Measurements from ENCODE around the gene DNM3.
"Not testable (repeated sequence)": the region's sequence is repeated elsewhere in the genome, so short reads cannot be mapped to it uniquely, and the experiment has no call there.

Gene DNM3

GRCh38 chr1:172069534-172069933, 228.2 kb downstream of the DNM3 start:
- TF ChIP-seq, protein P1, sequence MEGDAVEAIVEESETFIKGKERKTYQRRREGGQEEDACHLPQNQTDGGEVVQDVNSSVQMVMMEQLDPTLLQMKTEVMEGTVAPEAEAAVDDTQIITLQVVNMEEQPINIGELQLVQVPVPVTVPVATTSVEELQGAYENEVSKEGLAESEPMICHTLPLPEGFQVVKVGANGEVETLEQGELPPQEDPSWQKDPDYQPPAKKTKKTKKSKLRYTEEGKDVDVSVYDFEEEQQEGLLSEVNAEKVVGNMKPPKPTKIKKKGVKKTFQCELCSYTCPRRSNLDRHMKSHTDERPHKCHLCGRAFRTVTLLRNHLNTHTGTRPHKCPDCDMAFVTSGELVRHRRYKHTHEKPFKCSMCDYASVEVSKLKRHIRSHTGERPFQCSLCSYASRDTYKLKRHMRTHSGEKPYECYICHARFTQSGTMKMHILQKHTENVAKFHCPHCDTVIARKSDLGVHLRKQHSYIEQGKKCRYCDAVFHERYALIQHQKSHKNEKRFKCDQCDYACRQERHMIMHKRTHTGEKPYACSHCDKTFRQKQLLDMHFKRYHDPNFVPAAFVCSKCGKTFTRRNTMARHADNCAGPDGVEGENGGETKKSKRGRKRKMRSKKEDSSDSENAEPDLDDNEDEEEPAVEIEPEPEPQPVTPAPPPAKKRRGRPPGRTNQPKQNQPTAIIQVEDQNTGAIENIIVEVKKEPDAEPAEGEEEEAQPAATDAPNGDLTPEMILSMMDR (IDR thresholded peaks at IDR 0.05; ENCODE audit: insufficient read depth, low read length, poor library complexity, severe bottlenecking) = no peak
- no peak for DNase-seq (ENCODE audit: extremely low read depth, insufficient read length)
- no peaks in the 10 kb centered on the region for H3K36me3 ChIP-seq (ENCODE audit: control insufficient read depth, insufficient read depth, low read length)
- no peak overlapping the region for H3K4me3 ChIP-seq (replicated peaks; ENCODE audit: low read depth, low read length)
- H3K27me3 ChIP-seq (replicated peaks; ENCODE audit: control insufficient read depth, insufficient read depth, low read length) = no peaks in the 10 kb centered on the region

GRCh38 chr1:172070055-172070454, 228.8 kb downstream of the DNM3 start:
- H3K27me3 ChIP-seq (replicated peaks; ENCODE audit: control insufficient read depth, insufficient read depth, low read length) = no peaks in the 10 kb centered on the region
- no peaks in the 10 kb centered on the region for H3K36me3 ChIP-seq (ENCODE audit: control insufficient read depth, insufficient read depth, low read length)
- no peak overlapping the region for H3K4me3 ChIP-seq (replicated peaks; ENCODE audit: low read depth, low read length)
- TF ChIP-seq, protein P1 (IDR thresholded peaks at IDR 0.05; ENCODE audit: insufficient read depth, low read length, poor library complexity, severe bottlenecking) = no peak
- no peak for DNase-seq (ENCODE audit: extremely low read depth, insufficient read length)

GRCh38 chr1:172071746-172072145, 230.4 kb downstream of the DNM3 start:
- no peaks in the 10 kb centered on the region for H3K36me3 ChIP-seq (ENCODE audit: control insufficient read depth, insufficient read depth, low read length)
- H3K27me3 ChIP-seq (replicated peaks; ENCODE audit: control insufficient read depth, insufficient read depth, low read length) = no peaks in the 10 kb centered on the region
- TF ChIP-seq, protein P1 (IDR thresholded peaks at IDR 0.05; ENCODE audit: insufficient read depth, low read length, poor library complexity, severe bottlenecking) = no peak
- DNase-seq (ENCODE audit: extremely low read depth, insufficient read length) = no peak
- H3K4me3 ChIP-seq (replicated peaks; ENCODE audit: low read depth, low read length) = no peak overlapping the region

- H3K4me3 ChIP-seq (replicated peaks; ENCODE audit: low read depth, low read length); DNase-seq (ENCODE audit: extremely low read depth, insufficient read length): not testable (repeated sequence)
Measured at GRCh38 chr1:172079859-172080258, 238.6 kb downstream of the DNM3 start.

GRCh38 chr1:172083191-172083590, 241.9 kb downstream of the DNM3 start:
- Histone ChIP-seq H3K36me3 (ENCODE audit: control insufficient read depth, insufficient read depth, low read length) (no peaks in the 10 kb centered on the region), H3K4me3 (replicated peaks; ENCODE audit: low read depth, low read length) (no peak overlapping the region), H3K27me3 (replicated peaks; ENCODE audit: control insufficient read depth, insufficient read depth, low read length) (no peaks in the 10 kb centered on the region)
- TF ChIP-seq, protein P1 (IDR thresholded peaks at IDR 0.05; ENCODE audit: insufficient read depth, low read length, poor library complexity, severe bottlenecking) = no peak
- DNase-seq (ENCODE audit: extremely low read depth, insufficient read length) = no peak

More at GRCh38 chr1:172079859-172080258, 238.6 kb downstream of the DNM3 start:
- not testable (repeated sequence) for H3K36me3 ChIP-seq (ENCODE audit: control insufficient read depth, insufficient read depth, low read length); H3K27me3 ChIP-seq (replicated peaks; ENCODE audit: control insufficient read depth, insufficient read depth, low read length)

DNA sequence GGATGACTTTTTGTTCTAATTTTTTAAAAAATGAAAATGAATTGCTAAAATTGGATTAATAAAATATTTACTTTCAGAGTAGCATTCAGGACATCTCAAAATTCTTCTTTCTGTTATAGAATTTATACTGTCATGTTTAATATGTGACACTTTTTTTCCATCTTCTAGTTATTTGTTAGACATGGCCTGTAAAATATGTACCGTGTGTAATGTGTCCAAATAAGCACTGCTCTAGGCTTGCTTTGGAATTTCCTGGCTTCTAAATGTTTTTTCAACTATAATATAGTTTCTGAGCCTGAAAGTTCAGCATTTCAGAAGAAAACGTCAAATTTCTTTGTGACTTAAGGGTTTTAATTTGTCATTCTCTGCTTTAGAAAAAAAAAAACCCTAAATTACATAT, 243.6 kb downstream of the DNM3 start:
- Histone ChIP-seq H3K27me3 (replicated peaks; ENCODE audit: control insufficient read depth, insufficient read depth, low read length) (no peaks in the 10 kb centered on the region), H3K4me3 (replicated peaks; ENCODE audit: low read depth, low read length) (no peak overlapping the region), H3K36me3 (ENCODE audit: control insufficient read depth, insufficient read depth, low read length) (no peaks in the 10 kb centered on the region)
- TF ChIP-seq, protein P1 (IDR thresholded peaks at IDR 0.05; ENCODE audit: insufficient read depth, low read length, poor library complexity, severe bottlenecking) = no peak
- no peak for DNase-seq (ENCODE audit: extremely low read depth, insufficient read length)
